ENCODE results near the gene MYZAP. TPM values are rescaled to one million over a fixed set of nuclear protein-coding genes. Genes with fewer than 3 reads are reported as not detected.

Gene MYZAP
- polyA plus RNA-seq, 1 of the 3 experiments (the other 2 are of a cell fraction) = 0.07 TPM

GRCh38 chr15:57572468-57572867, 19.2 kb upstream of the MYZAP start:
- 70% methylated on average over 3 of the region's 3 CpGs for WGBS (ENCODE audit: low lambda C conversion rate)
- Histone ChIP-seq H3F3A (replicated peaks; ENCODE audit: insufficient read depth) (no peaks in the 10 kb centered on the region), H4K20me1 (ENCODE audit: insufficient read depth) (no peaks in the 10 kb centered on the region), H3K9me3 (no peaks in the 10 kb centered on the region), H3K9ac (no peak overlapping the region), H3K9me2 (no peaks in the 10 kb centered on the region), H3K27me3 (ENCODE audit: insufficient read depth) (no peaks in the 10 kb centered on the region), H3K4me1 (ENCODE audit: control insufficient read depth in 1 of 2, insufficient read depth in 2 of 2, low read depth in 1 of 2, low read length in 1 of 2) (peaks cover 0 to 13% of the 10 kb centered on the region in 2 experiments; a peak in 1 of 4 replicates), H3K36me3 (replicated peaks in 1 of 2; ENCODE audit: control insufficient read depth in 1 of 2, insufficient read depth in 2 of 2, low read length in 1 of 2) (no peaks in the 10 kb centered on the region), H3K27ac (ENCODE audit: low read depth in 2 of 2, low read length in 1 of 2) (no peak overlapping the region), H2AFZ (ENCODE audit: low read depth) (no peak overlapping the region), H3K4me3 (ENCODE audit: low read depth in 2 of 2, low read length in 1 of 2) (no peak overlapping the region), H3K4me2 (no peak overlapping the region), H3K79me2 (ENCODE audit: insufficient read depth) (no peaks in the 10 kb centered on the region)
- no peak for DNase-seq
- POLR2A ChIA-PET = no interaction called here
- CTCF ChIA-PET = interaction anchor here (2.0 to 2.4 kb wide), 2 partner anchors 11 to 13 kb away, joined by 9 to 14 read pairs; no protein-coding TSS in a partner anchor
- TF ChIP-seq MEF2A (IDR thresholded peaks at IDR 0.05; ENCODE audit: borderline replicate concordance, low read depth) (no peak), PBX3 (IDR thresholded peaks at IDR 0.05) (no peak), GABPA (IDR thresholded peaks at IDR 0.05; ENCODE audit: low read depth) (no peak), SIN3A (IDR thresholded peaks at IDR 0.05; ENCODE audit: borderline replicate concordance, low read depth, low read length) (no peak), USF1 (IDR thresholded peaks at IDR 0.05; ENCODE audit: borderline replicate concordance, low read depth) (no peak), CHD2 (IDR thresholded peaks at IDR 0.05; ENCODE audit: low read length, partially characterized antibody) (no peak), MAX (IDR thresholded peaks at IDR 0.05; ENCODE audit: low read depth) (no peak), MXI1 (IDR thresholded peaks at IDR 0.05; ENCODE audit: low read depth, low read length) (no peak)
- TF ChIP-seq, protein P1, sequence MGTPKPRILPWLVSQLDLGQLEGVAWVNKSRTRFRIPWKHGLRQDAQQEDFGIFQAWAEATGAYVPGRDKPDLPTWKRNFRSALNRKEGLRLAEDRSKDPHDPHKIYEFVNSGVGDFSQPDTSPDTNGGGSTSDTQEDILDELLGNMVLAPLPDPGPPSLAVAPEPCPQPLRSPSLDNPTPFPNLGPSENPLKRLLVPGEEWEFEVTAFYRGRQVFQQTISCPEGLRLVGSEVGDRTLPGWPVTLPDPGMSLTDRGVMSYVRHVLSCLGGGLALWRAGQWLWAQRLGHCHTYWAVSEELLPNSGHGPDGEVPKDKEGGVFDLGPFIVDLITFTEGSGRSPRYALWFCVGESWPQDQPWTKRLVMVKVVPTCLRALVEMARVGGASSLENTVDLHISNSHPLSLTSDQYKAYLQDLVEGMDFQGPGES (IDR thresholded peaks at IDR 0.05; ENCODE audit: low read depth, low read length) = no peak

- peaks cover 0 to 13% of the 10 kb centered on the region in 2 experiments; a peak in 1 of 4 replicates for H3K4me1 ChIP-seq (ENCODE audit: control insufficient read depth in 1 of 2, insufficient read depth in 2 of 2, low read depth in 1 of 2, low read length in 1 of 2)
- no peak for DNase-seq
- ChIA-PET POLR2A (no interaction called here), CTCF (interaction anchor here (0.9 to 2.4 kb wide), 3 partner anchors 11 to 14 kb away, joined by 4 to 14 read pairs (median 9); no protein-coding TSS in a partner anchor)
- no peaks in the 10 kb centered on the region for H3K9me2 ChIP-seq
- H3F3A ChIP-seq (replicated peaks; ENCODE audit: insufficient read depth) = no peaks in the 10 kb centered on the region
- TF ChIP-seq MAX (IDR thresholded peaks at IDR 0.05; ENCODE audit: low read depth) = no peak
- no peak overlapping the region for H3K4me2 ChIP-seq
- 50% methylated on average over 3 of the region's 4 CpGs for WGBS (ENCODE audit: low lambda C conversion rate)
- H4K20me1 ChIP-seq (ENCODE audit: insufficient read depth) = no peaks in the 10 kb centered on the region
- H3K9ac ChIP-seq = no peak overlapping the region
- no peaks in the 10 kb centered on the region for H3K36me3 ChIP-seq (replicated peaks in 1 of 2; ENCODE audit: control insufficient read depth in 1 of 2, insufficient read depth in 2 of 2, low read length in 1 of 2)
- no peaks in the 10 kb centered on the region for H3K9me3 ChIP-seq
- H2AFZ ChIP-seq (ENCODE audit: low read depth) = no peak overlapping the region
- no peaks in the 10 kb centered on the region for H3K27me3 ChIP-seq (ENCODE audit: insufficient read depth)
- no peaks in the 10 kb centered on the region for H3K79me2 ChIP-seq (ENCODE audit: insufficient read depth)
- no peak overlapping the region for H3K4me3 ChIP-seq (ENCODE audit: low read depth in 2 of 2, low read length in 1 of 2)
- H3K27ac ChIP-seq (ENCODE audit: low read depth in 2 of 2, low read length in 1 of 2) = peak overlapping the region in 1 of 2 experiments; percentile 4; a peak in 1 of 4 replicates
Measured at GRCh38 chr15:57573151-57573550, 18.6 kb upstream of the MYZAP start.

Data from SK-N-SH (cell line).